HL-60 (cell line): ENCODE measurements around the gene LMAN2.

ENCODE experiments used
- DNase-seq, 2 experiments: peaks; one replicate each; pipeline ENCODE4 v3.0.0-alpha.2; 2010 to 2020; ENCODE audit warnings: low read depth in 1 of 2, low spot score in 1 of 2
- H3K27ac ChIP-seq: fragments of 250-450 bp; sonication (Bioruptor Pico); replicated peaks from 2 replicates; pipeline ENCODE4 v1.5.1; 2020; ENCODE audit warnings: mild to moderate bottlenecking, moderate library complexity
- H3K27me3 ChIP-seq: fragments of 250-450 bp; sonication (Bioruptor Pico); 2 replicates; pipeline ENCODE4 v1.5.1; 2021; ENCODE audit warnings: mild to moderate bottlenecking, moderate library complexity; ENCODE audit not compliant: insufficient read depth, poor library complexity, severe bottlenecking
- H3K4me3 ChIP-seq: replicated peaks from 2 replicates; pipeline ENCODE4 v1.5.1; 2011; ENCODE audit warnings: mild to moderate bottlenecking, control low read depth, low read length; ENCODE audit not compliant: insufficient read depth
- GABPA ChIP-seq: IDR thresholded peaks from 2 replicates; pipeline ENCODE4 v1.6.1; 2012; ENCODE audit warnings: low read depth
- POLR2AphosphoS5 ChIP-seq: IDR thresholded peaks from 2 replicates; pipeline ENCODE4 v1.6.1; 2012; ENCODE audit warnings: low read depth
- SPI1 ChIP-seq: IDR thresholded peaks from 2 replicates; pipeline ENCODE4 v1.6.1; 2012; ENCODE audit warnings: low read depth, mild to moderate bottlenecking, borderline replicate concordance
- TF ChIP-seq, protein P1 (sequence below): IDR thresholded peaks from one replicate; pipeline ENCODE4 v1.5.1; 2011; ENCODE audit warnings: low read length, control low read depth, inconsistent platforms; ENCODE audit not compliant: insufficient read depth
- TF ChIP-seq, protein P2 (sequence below): IDR thresholded peaks from 2 replicates; pipeline ENCODE4 v1.6.1; 2012; ENCODE audit warnings: low read depth; ENCODE audit not compliant: insufficient replicate concordance

The LMAN2 gene

DNA sequence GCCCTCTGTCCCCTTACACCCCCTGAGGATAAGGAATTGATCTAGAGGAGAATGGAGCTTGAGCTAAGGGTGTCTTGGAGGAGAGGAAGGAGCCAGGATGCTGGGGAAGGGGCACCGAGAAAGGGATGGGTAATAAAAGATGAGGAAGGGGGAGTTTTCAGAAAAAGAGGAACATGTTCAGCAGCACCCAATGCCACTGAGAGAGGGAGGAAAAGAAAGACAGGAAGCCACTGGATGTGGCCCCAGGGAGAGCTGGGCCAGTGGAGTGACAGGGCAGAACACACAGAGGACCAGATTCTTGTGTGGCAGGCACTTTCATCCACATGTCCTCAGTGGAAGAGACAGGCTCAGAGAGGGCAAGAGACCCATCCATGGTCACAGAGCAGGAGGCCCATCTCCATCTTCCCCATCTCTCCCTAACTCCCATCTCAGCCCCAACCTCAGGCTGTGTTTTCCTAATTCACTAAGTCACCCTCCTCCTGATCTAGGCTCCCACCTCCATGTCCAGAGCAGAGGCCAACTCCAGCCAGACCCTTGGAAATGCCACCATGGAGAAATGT lies 41.8 kb upstream of the LMAN2 start:
- TF ChIP-seq SPI1 (peak; percentile 66; the same call in 1 of the 2 replicates), GABPA (no peak)
- Histone ChIP-seq H3K27ac (no peak overlapping the region), H3K4me3 (no peak overlapping the region), H3K27me3 (no peaks in the 10 kb centered on the region)
- peak in 1 of 2 experiments; percentile 66 for DNase-seq

DNA sequence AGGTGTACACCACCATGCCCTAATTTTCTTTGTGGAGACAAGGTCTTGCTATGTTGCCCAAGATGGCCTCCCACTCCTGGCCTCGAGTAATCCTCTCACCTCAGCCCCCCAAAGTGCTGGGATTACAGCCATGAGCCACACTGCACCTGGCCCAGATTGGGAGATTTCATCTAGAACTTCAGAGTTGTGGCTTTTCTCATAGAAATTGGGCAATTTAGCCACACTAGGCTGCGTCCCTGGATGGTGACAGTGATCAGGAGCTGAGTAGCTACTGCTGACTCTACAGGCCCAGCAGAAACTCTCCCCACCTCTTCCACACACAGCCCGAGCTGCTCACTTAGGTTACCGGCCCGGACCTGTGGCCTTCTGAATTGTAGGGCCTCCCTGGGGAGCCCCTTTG lies 41.3 kb upstream of the LMAN2 start:
- peak in 1 of 2 experiments; percentile 53 for DNase-seq
- TF ChIP-seq, protein P1, sequence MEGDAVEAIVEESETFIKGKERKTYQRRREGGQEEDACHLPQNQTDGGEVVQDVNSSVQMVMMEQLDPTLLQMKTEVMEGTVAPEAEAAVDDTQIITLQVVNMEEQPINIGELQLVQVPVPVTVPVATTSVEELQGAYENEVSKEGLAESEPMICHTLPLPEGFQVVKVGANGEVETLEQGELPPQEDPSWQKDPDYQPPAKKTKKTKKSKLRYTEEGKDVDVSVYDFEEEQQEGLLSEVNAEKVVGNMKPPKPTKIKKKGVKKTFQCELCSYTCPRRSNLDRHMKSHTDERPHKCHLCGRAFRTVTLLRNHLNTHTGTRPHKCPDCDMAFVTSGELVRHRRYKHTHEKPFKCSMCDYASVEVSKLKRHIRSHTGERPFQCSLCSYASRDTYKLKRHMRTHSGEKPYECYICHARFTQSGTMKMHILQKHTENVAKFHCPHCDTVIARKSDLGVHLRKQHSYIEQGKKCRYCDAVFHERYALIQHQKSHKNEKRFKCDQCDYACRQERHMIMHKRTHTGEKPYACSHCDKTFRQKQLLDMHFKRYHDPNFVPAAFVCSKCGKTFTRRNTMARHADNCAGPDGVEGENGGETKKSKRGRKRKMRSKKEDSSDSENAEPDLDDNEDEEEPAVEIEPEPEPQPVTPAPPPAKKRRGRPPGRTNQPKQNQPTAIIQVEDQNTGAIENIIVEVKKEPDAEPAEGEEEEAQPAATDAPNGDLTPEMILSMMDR, result no peak
- no peak for TF ChIP-seq GABPA
- no peak for TF ChIP-seq POLR2AphosphoS5
- TF ChIP-seq SPI1, result no peak
- TF ChIP-seq, protein P2, sequence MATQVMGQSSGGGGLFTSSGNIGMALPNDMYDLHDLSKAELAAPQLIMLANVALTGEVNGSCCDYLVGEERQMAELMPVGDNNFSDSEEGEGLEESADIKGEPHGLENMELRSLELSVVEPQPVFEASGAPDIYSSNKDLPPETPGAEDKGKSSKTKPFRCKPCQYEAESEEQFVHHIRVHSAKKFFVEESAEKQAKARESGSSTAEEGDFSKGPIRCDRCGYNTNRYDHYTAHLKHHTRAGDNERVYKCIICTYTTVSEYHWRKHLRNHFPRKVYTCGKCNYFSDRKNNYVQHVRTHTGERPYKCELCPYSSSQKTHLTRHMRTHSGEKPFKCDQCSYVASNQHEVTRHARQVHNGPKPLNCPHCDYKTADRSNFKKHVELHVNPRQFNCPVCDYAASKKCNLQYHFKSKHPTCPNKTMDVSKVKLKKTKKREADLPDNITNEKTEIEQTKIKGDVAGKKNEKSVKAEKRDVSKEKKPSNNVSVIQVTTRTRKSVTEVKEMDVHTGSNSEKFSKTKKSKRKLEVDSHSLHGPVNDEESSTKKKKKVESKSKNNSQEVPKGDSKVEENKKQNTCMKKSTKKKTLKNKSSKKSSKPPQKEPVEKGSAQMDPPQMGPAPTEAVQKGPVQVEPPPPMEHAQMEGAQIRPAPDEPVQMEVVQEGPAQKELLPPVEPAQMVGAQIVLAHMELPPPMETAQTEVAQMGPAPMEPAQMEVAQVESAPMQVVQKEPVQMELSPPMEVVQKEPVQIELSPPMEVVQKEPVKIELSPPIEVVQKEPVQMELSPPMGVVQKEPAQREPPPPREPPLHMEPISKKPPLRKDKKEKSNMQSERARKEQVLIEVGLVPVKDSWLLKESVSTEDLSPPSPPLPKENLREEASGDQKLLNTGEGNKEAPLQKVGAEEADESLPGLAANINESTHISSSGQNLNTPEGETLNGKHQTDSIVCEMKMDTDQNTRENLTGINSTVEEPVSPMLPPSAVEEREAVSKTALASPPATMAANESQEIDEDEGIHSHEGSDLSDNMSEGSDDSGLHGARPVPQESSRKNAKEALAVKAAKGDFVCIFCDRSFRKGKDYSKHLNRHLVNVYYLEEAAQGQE, result no peak
- Histone ChIP-seq H3K4me3 (no peak overlapping the region), H3K27ac (no peak overlapping the region), H3K27me3 (no peaks in the 10 kb centered on the region)

DNA sequence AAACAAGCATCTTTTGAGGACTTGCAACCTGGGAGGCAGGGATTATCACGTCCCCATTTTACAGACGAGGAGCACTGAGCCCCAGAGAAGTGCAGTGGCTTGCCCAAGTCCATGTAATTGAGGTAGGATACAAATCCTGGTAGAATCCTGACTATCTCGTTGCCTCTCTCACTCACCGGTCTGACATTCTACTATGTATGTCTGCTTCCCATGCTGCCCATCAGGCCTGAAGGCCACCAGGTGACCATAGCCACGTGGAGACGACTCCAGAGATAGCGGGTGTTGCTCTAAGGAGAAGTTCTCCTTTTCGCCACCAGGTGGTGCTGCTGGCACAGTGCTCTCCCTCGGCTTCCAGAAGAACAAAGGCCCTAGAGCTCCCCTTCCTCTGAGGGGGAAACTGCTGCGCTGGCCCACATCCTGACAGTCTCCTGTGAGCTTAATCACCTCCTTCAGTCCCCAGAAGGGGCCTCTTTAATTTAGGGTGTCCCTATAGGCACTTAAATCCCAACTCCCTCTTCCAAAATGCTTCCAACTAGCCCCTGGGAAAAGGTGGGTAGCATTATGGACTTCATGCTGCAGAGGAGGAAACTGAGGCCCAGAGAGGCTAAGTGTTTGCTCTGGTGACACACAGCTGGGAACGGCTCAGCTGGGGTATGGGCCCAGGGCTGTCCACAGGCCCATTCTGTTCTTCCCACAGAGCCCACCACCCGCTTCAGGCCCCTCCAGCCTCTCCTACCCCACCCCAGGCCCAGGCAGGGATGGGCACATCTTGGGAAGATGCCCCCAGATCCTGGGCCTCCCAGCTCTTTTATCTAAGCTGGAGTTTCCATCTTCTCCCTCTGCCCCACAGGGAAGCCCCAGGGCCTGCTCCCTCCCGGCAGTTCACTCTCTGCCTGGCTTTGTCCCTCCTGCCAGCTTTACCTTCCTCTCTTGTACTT lies 39.2 kb upstream of the LMAN2 start:
- Histone ChIP-seq H3K27me3 (no peaks in the 10 kb centered on the region), H3K27ac (no peak overlapping the region), H3K4me3 (no peak overlapping the region)
- TF ChIP-seq SPI1 (peak; percentile 2; the same call in 1 of the 2 replicates), GABPA (no peak), POLR2AphosphoS5 (no peak)
- TF ChIP-seq, protein P2, result no peak
- TF ChIP-seq, protein P1, result peak; percentile 92
- peak; percentile 72 to 86 for DNase-seq

DNA sequence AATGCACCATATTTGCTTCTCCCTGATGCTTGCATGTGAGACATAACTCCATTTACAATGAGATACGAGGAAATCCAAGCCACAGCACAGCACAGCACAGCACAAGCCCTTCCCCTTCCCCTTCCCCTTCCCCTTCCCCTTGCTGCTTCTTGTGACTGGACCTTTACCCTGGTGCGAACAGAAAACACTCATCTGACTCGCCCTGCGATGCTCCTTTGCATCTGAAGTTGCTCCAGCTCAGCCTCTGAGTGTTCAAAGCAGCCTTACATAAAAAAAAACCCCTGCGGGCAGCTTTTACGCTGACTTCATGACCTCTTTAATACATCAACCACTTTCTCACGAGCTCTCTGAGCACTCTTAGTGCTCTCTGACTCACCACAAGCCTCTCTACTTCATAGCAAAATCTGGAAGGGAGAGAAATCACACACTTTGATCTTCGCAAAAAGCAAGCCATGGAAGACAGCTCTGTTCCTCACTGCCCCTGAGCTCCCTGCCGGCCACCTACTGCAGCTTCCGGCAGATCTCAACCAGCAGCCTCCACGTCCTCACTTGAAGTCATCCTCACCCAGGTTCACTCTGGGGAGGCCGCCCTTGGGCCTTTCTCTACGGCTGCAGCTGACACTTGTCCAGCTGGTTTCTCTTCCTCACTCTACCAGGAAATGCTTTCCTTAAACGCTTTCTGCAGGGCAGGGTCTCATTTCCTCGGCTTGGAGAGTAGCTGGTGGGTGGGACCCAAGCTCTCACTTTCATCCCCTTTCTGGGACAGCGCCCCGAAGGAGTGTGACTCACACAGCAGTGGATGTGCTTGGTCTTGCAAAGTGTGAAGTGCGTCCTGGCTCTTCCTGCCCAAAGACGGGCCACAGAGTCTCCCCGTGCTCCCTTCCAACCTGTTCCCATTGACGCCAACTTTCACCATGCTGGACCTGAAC lies 38.0 kb upstream of the LMAN2 start:
- Histone ChIP-seq H3K27me3 (no peaks in the 10 kb centered on the region), H3K4me3 (no peak overlapping the region), H3K27ac (no peak overlapping the region)
- TF ChIP-seq, protein P1, result no peak
- TF ChIP-seq SPI1, result no peak
- no peak for TF ChIP-seq POLR2AphosphoS5
- no peak for TF ChIP-seq GABPA
- TF ChIP-seq, protein P2, result no peak
- peak in 1 of 2 experiments; percentile 52 for DNase-seq
